Fibroblast of skin of left quadriceps (primary cell): ENCODE results near the gene IGFALS.
A peak's percentile ranks its signal among the peaks of the same experiment; 100 is the strongest.
"Not testable (repeated sequence)": the region's sequence is repeated elsewhere in the genome, so short reads cannot be mapped to it uniquely, and the experiment has no call there.

Experiments
- DNase-seq, 2 experiments: peaks; one replicate each; pipeline ENCODE4 v3.0.0-alpha.2; 2013; ENCODE audit warnings: low read depth in 2 of 2

The IGFALS gene

GRCh38 chr16:1818204-1818872, 24.8 kb upstream of the IGFALS start:
- no peak for DNase-seq

GRCh38 chr16:1817716-1818115, 24.2 kb upstream of the IGFALS start:
- DNase-seq, result no peak

GRCh38 chr16:1817276-1817589, 23.7 kb upstream of the IGFALS start:
- DNase-seq, result no peak

DNA sequence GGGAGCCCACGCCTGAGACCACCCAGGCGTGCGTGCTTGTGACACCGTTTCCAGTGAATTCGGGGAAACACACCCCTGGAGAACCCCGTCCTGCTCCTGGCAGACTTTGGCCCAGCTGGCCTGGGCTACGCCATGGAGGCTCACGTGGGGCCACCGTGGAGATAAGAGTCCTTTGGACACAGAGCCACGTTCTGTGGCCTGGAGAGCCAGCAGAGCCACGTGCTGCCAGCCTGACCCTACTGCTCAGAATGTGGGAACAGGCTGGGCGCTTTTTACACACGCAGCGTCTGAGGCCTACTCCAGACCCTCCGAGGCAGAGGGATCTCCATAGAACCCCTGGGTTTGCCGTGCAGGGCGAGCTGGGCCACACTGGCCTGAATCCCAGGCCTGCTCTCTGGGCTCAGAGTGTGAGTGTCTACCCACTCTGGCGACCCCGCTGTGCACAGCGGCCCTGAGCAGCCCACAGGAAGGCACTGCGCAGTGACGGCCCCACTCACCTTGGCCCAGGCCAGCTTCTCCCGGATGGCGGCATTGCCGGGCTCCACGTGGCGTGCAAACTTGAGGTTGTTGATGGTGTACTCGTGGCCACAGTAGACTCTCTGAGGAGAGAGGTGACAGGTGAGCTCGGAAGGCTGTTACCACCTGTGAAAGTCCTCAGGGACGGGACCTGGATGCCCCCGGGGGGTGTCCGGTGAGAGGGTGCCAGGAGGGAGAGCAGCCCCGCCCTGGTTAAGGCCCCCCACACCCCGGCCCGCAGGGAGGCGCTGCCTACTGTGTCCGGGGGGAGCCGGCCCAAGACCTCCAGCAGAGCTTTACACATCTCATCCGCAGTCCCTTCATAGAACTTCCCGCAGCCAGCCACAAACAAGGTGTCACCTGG, 23.1 kb upstream of the IGFALS start:
- no peak for DNase-seq

GRCh38 chr16:1815461-1815860, 22.0 kb upstream of the IGFALS start:
- DNase-seq, result no peak

- peak; percentile 10 to 23 for DNase-seq
Measured at GRCh38 chr16:1812732-1813163, 19.2 kb upstream of the IGFALS start.

GRCh38 chr16:1810536-1810935, 17.0 kb upstream of the IGFALS start:
- DNase-seq, result no peak

DNA sequence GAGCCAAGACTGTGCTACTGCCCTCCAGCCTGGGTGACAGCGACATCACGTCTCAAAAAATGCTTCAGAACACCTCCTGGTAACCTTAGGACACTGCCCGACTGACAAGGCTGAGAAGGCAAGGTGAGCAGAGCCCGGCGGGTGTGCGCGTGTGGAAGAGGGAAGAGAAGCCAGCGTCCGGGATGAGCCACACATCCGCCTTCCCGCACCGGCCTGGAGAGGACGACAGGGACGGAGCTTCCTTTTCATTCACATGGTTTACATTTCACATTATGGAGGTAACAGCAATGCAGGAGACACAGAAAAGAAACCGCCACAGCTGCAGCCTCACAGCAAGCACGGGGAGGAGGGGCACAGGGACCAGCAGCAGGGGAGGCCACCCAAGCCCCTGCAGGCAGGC, 16.6 kb upstream of the IGFALS start:
- DNase-seq, result no peak

DNA sequence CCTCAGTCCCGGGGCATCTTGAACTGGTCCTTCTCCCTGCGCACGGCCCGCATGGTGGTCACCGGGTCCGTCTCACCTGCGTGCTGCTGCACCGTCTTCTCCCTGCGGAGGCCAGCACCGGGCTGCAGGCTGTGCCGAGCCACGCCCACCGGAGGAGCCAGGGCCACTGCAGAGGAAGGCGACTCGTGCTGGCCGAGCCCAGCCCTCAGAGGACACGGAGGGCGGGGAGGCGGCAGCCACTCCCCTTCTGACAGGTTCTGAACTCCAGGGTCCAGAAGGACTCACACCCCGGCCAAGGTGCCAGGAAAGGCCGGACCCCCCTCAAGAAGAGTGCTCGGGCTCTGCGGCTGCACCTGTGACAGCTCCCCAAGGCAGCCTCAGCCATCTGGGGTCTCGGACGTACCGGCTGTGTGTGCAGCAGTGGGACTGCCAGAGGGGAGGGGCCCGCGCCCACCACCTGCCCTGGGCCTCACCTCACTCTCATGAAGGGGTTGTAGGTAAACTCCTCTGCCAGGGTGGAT, 15.8 kb upstream of the IGFALS start:
- no peak for DNase-seq

GRCh38 chr16:1808691-1809090, 15.2 kb upstream of the IGFALS start:
- DNase-seq, result no peak

DNA sequence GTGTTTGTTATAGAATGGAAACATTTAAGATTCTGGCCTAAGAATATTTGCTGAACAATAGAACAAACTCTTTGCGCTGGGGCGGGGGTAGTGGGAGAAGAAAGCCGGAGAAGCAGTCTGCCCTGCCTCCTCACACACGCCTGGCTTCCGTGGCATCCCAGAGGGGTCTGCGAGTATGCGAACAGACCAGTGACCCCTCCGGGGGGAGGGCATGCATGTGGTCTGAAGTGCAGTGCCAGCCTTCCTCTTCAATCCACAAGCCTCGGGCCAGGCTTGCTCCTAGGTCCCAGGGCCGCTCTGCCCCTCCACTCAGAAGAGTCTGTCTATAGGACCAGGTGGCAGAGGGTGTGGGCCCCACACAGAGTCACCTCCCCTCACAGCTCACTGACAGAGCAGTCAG, 14.1 kb upstream of the IGFALS start:
- no peak for DNase-seq

DNA sequence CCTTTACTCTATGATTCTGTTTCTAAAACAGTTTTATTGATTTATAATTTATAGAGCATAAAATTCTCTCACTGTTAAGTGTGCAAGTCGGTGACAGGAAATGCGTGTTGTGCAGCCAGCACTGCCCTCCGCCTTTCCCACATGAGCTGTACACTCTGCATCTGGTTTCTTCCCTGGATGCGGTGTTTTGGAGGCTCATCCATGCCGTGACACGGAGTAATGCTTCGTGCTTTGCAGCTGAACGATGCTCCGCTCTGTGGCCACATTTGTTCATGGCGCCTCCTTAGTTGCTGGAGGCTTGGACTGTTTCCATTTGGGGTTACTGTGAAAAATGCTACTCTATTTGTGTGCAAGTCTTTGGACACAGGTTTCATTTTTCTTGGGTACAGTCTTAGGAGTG, 7.2 kb upstream of the IGFALS start:
- DNase-seq, result peak in 1 of 2 experiments; percentile 3

DNA sequence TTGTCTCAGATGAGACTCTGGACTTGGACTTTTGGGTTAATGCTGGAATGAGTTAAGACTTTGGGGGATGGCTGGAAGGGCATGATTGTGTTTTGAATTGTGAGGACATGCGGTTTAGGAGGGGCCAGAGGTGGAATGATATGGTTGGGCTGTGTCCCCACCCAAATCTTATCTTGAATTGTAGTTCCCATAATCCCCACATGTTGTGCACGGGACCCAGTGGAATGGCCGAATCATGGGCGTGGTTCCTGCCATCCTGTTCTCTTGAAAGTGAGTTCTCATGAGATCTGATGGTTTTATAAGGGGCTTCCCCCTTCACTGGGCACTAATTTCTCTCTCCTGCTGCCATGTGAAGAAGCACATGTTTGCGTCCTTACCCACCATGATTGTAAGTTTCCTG, 5.8 kb upstream of the IGFALS start:
- not testable (repeated sequence) for DNase-seq

DNA sequence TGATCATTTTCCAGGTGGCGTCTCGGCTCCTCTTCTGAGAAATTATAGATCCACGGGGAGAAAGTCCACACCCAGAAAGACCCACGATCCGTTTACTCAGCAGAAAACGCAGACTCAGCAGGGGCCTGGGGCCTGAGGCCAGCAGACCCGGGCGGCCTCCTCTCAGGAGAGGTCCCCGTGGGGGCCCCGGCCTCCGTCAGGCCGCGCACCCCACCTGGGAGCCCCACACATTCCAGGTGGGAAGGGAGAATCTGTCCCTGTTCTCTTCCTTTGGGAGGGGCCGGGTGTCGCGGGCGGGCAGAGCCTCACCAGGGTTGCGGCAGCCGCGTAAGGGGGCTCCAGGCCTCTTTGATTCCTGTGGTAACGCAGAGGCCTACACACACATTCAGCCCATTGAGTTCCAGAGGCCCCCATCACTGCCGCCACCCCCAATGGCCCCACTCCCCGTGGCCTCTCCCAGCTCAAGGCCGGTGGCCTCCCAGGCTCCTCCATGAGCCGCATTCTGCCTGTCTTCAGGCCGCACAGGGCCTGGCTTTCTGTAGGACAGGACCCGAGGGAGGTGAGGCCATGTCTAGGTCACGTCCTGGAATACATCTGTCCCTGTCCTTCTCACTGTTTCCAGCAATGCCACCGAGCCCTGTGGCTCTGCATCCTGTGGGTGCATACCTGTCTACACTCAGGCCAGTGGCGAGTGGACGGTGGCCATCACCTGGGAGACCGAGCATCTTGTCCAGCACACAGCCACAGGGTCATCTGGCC, 1.6 kb upstream of the IGFALS start:
- DNase-seq, result no peak

- DNase-seq, result no peak
Measured at GRCh38 chr16:1794221-1794871, 841 bp upstream of the IGFALS start.

- no peak for DNase-seq
Measured at GRCh38 chr16:1792836-1793577, 498 bp downstream of the IGFALS start.

GRCh38 chr16:1791943-1792812, 1.3 kb downstream of the IGFALS start:
- DNase-seq, result no peak

GRCh38 chr16:1791256-1791942, 2.1 kb downstream of the IGFALS start:
- no peak for DNase-seq

DNA sequence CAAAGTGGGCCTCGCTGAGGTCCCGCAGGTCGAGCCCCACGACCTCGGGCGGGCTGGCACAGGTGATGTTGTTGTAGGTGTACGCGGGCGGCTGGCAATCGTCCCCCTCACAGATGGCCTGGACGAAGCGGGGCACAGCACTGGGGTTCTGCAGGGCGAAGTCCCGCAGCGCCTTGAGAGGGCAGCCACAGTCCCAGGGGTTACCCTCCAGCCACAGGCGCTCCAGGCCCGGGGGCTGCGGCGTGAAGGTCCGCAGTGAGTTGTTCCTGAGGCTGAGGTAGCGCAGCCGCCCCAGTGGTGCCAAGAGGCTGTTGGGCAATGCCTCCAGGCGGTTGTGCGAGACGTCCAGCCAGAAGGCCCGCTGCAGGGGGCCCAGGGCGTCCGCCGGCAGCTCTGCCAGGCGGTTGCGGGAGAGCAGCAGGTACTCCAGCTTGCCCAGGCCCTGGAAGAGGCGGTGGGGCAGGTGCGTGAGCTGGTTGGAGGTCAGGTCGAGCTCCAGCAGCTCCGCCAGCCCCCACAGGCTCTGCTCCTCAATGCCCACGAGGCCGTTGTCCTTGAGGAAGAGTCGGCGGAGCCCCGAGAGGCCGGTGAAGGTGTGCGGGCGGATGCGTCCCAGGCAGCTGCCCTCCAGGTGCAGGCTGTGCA, 2.8 kb downstream of the IGFALS start:
- no peak for DNase-seq
